ENCODE data around the gene P2RX6.
"Not testable (repeated sequence)": the region's sequence is repeated elsewhere in the genome, so short reads cannot be mapped to it uniquely, and the experiment has no call there.

P2RX6 gene

DNA sequence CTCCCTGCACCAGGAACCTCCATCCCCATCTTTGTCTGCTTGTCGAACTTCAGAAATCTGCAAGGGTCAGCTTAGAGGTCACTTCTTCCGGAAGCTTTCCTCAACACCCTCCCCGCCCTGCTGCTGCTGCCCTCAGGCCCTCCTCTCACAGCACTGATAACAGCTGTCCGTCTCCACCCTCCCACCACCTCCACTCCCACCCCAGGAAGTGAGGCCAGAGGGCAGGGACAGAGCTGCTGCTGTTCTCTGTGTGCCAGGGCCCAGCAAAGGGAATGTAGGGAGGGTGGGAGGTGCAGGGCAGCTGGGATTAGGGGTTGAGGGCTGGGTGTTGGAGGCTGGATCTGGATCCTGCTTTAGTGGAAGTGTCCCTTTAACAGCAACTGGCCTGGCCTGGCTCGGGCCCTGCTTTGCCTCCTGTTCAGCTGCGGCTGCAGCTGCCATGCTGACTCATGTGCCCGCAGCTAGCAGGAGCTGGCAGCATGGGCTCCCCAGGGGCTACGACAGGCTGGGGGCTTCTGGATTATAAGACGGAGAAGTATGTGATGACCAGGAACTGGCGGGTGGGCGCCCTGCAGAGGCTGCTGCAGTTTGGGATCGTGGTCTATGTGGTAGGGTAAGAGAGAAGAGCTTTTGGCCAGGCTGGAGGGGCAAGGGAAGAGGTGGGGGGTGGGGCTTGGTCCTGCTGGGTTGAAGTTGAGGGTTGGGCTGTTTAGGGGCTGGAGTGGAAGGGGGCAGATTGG lies at the start of gene P2RX6:
TSS of gene P2RX6 (plus strand) at position 440 of the 740 bp plus-strand sequence. CDS start at position 450, 10 bp downstream.
- Mint-ChIP-seq H3K27ac (peak within 1 kb of the TSS; percentile 87), H3K27me3 (no peaks in the 10 kb centered on the region)

DNA sequence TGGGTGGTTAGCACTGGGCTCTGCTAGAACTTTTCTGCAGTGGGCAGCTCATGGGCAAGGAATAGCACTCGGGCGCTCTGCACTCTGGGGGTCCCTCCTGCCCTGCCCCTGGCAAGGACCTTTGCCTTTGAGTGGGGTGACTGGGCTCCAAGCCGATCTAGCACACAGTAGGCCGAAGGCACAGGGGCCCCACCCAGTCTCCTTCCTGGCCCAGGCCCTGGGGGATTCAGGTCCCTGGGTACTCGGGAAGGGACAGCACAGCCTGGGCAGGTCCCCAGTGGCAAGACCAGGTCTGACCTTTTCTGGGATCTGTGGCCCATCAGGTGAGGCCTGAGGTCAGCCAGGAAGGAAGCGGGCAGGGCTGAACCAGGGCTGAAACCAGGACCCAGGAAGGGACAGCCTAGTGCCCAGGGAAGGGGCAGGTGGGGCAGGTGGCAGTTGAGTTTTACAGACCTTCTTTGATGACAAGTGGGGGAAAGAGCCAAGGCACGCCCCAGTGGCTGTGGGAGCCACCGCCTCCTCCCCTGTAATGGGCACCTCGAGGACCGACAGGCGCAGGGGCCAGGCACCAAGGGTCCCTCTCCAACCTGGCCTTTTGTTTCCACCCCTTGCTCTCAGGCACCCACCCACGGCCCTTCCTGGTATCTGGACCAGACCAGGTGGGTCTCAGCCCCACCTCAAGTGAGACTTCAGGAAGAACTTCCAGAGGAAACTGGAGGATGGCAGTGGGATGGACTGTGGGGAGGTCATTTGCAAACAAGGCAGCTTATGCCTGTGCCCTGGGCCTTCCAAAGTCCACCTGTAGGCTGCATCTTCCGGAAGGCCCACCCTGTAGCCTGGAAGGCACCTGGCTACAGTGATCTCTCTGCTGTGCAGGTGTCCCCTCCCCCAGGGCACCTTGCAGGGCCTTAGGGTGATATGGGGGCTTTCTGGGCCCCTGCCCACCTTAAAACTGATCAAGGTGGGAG lies 48.8 kb upstream of the P2RX6 start:
- Mint-ChIP-seq H3K9me3 (no peaks in the 10 kb centered on the region), H3K27ac (no peak overlapping the region), H3K27me3 (peaks cover 2% of the 10 kb centered on the region), H3K36me3 (no peaks in the 10 kb centered on the region), H3K4me3 (no peak overlapping the region), H3K4me1 (peaks cover 8% of the 10 kb centered on the region)

More for the DNA sequence above, at the start of gene P2RX6:
- peaks cover 30% of the 10 kb centered on the region for H3K4me1 Mint-ChIP-seq
- no peaks in the 10 kb centered on the region for H3K36me3 Mint-ChIP-seq
- peak within 1 kb of the TSS; percentile 88 for H3K4me3 Mint-ChIP-seq
- no peaks in the 10 kb centered on the region for H3K9me3 Mint-ChIP-seq

DNA sequence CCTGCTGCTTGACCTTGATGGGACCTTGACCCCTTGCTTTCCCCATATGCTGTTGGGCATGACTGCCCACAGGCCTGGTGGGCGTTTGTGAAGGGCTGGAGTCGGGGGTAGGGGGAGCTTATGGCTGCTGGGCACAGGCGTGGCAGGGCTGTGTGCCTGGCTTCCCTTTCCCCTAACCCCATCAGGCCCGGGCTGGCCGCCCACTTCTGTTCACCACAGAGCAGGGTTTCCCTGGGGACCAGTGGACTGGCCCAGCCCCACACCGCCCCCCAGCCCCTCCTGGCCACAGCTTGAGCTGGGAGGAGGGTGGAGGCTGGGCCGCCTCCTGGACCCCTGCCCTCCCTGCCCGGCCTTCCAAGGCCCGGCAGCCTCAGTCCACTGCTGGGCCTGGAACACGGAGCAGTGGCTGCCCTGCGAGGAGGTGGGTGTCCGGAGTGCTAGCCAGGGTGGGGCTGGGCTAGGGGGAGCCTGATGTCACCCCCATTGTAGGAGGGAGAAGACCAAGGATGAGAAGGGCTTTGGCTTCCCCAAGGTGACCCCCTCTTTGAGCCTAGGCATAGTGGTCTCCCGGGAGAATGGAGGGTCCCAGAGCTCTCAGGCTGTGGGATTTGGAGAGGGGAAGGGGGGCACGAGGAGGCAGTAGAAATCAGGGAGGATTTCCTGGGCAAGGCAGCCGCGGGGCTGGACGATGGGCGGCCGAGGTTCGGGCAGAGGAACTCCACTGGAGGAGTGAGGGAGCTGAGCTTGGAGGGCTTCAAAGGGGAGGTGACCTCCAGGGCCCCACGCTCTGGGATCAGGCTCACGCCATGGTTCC lies 47.9 kb upstream of the P2RX6 start, which contains the start of gene AIFM3:
TSS of gene AIFM3 (plus strand) at position 373 of the 814 bp plus-strand sequence. CDS start 690 bp downstream, outside the sequence.
- no peaks in the 10 kb centered on the region for H3K36me3 Mint-ChIP-seq
- peaks cover 8% of the 10 kb centered on the region for H3K4me1 Mint-ChIP-seq
- no peaks in the 10 kb centered on the region for H3K9me3 Mint-ChIP-seq
- no peak within 1 kb of the TSS for H3K27ac Mint-ChIP-seq
- H3K4me3 Mint-ChIP-seq = no peak within 1 kb of the TSS
- H3K27me3 Mint-ChIP-seq = peaks cover 2% of the 10 kb centered on the region

DNA sequence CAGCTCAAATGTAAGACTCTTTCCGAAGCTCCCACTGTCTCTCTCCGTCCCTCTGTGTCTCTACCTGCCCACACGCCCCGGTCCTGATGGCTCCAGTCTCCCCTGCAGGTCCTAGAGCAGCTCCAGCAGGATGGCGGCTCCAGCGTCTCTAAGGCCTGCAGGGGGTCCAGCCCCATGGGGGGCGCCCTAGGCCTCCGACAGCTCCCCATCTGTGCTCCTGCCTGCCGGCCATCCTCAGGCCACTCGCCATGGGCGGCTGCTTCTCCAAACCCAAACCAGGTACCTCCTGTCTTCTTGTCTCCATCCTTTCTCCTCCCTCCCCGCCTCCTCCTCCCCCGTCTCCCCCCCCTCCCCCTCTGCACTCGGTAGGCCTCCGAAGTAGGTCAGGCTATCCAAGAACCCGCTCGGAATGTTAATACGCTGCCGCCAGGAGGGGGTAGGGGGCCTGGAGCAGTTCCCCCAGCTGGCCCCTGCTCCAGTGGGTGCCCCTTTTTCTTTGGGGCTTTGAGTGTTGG lies 47.2 kb upstream of the P2RX6 start:
- Mint-ChIP-seq H3K27me3 (peaks cover 2% of the 10 kb centered on the region), H3K4me3 (no peak overlapping the region), H3K9me3 (no peaks in the 10 kb centered on the region), H3K4me1 (peaks cover 8% of the 10 kb centered on the region), H3K27ac (no peak overlapping the region), H3K36me3 (no peaks in the 10 kb centered on the region)

DNA sequence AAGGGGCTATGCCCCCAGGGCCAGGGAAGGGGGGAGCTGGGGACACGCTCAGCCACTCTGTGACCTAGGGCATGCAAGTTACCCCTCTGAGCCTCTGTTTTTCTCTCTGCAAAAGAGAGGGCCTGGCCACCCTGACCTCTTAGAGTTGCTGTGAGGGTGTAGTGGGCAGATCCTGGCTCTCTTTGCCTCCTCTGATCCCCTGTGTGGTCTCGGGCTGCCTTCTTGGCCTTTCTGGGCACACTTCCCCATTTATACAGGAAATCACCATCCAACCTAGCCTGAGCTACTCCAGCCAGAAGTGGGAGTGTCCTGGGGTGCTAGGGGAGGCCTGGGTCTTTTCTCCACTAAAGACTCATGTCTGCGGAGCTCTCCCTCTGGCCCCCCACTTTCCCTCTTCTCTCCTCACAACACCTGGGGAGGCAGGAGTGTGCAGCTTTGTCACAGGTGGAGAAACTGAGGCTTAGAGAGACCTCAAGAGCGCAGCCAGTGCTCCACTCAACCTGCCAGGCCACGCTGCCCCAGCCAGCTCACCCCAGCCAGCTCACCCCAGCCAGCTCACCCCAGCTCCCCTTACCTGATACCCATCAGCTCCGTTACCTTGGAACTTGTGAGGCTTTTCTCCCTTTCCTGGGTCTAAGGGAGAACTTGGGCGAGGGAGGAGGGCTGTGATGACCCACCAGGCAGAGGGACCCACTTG lies 46.5 kb upstream of the P2RX6 start:
- Mint-ChIP-seq H3K4me3 (no peak overlapping the region), H3K27ac (no peak overlapping the region), H3K9me3 (no peaks in the 10 kb centered on the region), H3K36me3 (no peaks in the 10 kb centered on the region), H3K4me1 (peaks cover 8% of the 10 kb centered on the region), H3K27me3 (peaks cover 2% of the 10 kb centered on the region)

DNA sequence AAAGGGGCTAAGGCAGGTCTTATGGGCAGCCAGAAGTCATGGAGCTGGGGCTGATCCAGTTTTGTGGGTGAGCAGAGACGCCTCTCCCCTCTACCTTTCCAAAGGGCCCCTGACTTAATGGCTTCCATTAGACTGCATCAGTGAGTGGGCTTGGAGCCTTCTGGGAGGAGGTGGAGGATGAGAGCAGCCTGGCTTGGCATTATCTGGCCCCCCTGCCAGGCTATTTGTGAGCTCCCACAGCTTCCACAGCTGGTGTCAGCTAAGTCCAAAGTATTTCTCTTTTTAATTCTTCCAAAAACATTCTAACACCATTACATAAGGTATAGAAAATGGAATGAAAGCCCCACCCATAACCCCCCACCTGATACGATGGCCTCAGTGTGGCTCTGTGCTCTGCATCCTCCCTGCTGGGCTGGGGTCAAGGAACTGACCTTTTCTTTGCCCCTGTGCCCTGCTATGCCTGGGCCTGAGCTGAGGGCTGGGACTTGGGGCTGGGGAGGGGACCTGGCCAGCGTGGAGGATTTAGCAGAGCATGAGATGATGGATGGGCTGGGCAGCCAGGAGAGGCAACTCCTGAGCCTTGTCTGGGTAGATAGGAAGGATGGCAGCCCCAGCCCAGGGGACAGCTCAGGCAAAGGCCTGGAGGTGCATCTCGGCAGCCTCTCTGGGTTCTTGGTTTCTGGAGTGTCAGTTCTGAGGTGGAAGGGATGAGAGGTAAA lies 43.9 kb upstream of the P2RX6 start:
- Mint-ChIP-seq H3K9me3 (no peaks in the 10 kb centered on the region), H3K27ac (no peak overlapping the region), H3K36me3 (no peaks in the 10 kb centered on the region), H3K27me3 (no peaks in the 10 kb centered on the region), H3K4me3 (no peak overlapping the region), H3K4me1 (no peaks in the 10 kb centered on the region)

DNA sequence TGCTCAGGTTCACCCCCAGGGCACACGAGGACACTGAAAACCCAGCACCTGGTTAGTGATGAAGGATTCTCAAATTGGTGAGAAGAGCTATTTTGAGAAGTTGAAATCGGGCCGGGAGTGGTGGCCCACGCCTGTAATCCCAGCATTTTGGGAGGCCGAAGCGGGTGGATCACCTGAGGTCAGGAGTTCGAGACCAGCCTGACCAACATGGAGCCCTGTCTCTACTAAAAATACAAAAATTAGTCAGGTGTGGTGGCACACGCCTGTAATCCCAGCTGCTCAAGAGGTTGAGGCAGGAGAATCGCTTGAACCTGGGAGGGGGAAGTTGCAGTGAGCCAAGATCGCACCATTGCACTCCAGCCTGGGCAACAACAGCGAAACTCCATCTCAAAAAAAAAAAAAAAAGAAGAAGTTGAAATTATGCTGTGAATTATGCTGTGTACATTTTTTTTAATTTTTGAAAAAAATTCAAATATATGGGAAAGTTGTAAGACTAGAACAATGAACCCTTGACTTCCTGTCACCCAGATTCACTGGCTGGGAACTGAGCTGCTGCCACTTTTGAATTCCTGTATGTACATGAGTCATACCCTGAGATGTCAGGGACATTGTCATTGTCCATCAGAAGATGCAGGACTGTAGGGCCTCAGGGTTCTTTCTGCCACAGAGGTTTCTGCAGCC lies 42.8 kb upstream of the P2RX6 start:
- not testable (repeated sequence) for H3K27me3 Mint-ChIP-seq, H3K27ac Mint-ChIP-seq, H3K4me3 Mint-ChIP-seq, H3K9me3 Mint-ChIP-seq, H3K4me1 Mint-ChIP-seq, H3K36me3 Mint-ChIP-seq

DNA sequence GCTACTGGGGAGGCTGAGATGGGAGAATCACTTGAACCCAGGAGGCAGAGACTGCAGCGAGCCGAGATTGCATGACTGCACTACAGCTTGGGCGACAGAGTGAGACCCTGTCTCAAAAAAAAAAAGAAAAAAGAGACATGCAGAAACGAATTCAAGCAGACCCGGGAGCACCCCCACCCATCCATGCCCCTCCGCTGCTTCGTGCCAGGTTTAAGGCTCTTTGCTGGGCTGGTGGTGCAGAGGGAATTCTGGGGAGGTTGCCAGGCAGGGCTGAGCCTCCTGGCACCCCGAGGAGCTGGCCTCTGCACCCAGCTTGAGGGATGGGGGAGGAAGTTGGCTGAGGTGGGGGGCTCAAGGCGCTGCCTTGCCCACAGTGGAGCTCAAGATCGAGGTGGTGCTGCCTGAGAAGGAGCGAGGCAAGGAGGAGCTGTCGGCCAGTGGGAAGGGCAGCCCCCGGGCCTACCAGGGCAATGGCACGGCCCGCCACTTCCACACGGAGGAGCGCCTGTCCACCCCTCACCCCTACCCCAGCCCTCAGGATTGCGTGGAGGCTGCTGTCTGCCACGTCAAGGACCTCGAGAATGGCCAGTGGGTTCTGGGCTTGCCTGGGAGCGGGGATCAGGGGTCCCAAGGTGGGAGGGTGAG lies 41.9 kb upstream of the P2RX6 start:
- Mint-ChIP-seq H3K9me3 (no peaks in the 10 kb centered on the region), H3K4me3 (no peak overlapping the region), H3K27ac (no peak overlapping the region)

DNA sequence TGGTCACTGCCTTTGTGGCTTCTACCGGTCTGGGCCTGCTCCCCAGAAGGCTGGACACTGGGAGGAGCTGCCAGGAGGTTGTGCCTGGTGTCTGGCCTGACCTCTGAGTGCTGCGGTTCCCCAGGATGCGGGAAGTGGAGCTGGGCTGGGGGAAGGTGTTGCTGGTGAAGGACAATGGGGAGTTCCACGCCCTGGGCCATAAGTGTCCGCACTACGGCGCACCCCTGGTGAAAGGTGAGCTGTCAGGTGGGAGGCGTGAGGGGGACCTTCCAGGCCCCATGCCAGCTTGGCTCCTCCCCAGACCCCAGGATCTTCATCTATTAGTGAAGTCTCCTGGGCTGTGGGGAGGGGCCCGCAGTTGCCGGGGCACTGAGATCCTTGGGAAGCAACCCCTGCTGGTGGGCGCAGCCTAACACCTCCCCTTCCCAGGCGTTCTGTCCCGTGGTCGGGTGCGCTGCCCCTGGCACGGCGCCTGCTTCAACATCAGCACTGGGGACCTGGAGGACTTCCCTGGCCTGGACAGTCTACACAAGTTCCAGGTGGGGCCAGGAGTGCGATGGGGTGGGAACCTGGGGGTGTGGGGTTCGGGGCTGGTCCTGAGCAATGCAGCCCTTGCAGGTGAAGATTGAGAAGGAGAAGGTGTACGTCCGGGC lies 41.2 kb upstream of the P2RX6 start:
- Mint-ChIP-seq H3K36me3 (no peaks in the 10 kb centered on the region), H3K27me3 (no peaks in the 10 kb centered on the region), H3K4me3 (no peak overlapping the region), H3K9me3 (no peaks in the 10 kb centered on the region), H3K4me1 (peaks cover under 1% of the 10 kb centered on the region), H3K27ac (no peak overlapping the region)

More for the DNA sequence above, 41.9 kb upstream of the P2RX6 start:
- H3K36me3 Mint-ChIP-seq = no peaks in the 10 kb centered on the region
- H3K27me3 Mint-ChIP-seq = no peaks in the 10 kb centered on the region
- no peaks in the 10 kb centered on the region for H3K4me1 Mint-ChIP-seq

DNA sequence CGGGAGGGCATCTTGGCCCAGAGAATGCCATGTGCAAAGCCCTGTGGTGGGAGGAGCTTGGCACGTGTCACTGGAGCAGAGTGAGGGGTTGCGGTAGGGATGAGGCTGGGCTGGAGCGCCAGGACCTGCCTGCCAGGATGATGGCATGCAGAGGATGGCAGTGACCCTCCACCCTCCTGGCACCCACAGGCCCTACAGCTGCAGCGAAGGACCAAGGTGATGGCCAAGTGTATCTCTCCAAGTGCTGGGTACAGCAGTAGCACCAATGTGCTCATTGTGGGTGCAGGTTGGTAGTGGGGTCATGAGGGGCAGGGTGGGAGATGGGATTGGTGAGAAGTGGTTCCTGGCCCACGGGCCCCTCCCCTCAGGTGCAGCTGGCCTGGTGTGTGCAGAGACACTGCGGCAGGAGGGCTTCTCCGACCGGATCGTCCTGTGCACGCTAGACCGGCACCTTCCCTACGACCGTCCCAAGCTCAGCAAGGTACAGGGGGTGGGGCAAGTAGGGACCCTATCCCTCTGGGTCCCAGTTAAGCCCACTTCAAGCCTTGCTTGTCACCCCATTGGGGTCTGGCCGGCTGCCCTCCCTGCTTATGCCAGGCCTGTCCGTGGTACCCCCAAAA lies 40.5 kb upstream of the P2RX6 start:
- Mint-ChIP-seq H3K9me3 (no peaks in the 10 kb centered on the region), H3K36me3 (no peaks in the 10 kb centered on the region), H3K27ac (no peak overlapping the region), H3K27me3 (no peaks in the 10 kb centered on the region), H3K4me3 (no peak overlapping the region), H3K4me1 (peaks cover 7% of the 10 kb centered on the region)

DNA sequence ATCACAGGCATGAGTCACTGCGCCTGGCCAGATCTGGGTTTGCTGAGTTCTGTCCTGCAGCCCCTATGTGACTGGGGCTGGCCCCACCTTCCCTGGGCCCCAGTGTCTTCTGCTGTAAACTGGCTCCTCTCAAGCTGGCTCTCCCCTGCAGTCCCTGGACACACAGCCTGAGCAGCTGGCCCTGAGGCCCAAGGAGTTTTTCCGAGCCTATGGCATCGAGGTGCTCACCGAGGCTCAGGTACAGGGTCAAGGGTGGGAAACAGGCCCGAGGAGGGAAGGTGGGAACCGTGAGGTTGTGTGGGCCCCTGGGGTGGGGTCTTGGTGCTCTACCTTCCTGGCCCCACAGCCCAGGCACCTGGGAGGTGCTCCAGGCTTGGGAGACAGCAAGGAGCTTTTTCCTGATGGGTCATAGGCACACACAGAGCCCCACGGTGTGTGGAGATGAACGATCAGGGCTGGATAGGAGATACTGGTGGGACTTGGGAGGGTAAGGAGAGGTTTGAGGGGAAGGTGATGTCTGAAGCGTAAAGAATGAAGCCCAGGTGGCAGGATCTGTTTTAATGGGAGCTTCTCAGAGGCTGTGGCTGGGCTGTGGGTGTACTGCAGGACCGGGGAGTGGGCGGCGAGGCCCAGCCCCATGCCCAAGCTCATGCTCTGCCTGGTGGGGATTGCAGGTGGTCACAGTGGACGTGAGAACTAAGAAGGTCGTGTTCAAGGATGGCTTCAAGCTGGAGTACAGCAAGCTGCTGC lies 39.2 kb upstream of the P2RX6 start:
- Mint-ChIP-seq H3K36me3 (no peaks in the 10 kb centered on the region), H3K9me3 (no peaks in the 10 kb centered on the region), H3K27me3 (no peaks in the 10 kb centered on the region), H3K4me1 (peaks cover 19% of the 10 kb centered on the region), H3K27ac (no peak overlapping the region), H3K4me3 (no peak overlapping the region)

DNA sequence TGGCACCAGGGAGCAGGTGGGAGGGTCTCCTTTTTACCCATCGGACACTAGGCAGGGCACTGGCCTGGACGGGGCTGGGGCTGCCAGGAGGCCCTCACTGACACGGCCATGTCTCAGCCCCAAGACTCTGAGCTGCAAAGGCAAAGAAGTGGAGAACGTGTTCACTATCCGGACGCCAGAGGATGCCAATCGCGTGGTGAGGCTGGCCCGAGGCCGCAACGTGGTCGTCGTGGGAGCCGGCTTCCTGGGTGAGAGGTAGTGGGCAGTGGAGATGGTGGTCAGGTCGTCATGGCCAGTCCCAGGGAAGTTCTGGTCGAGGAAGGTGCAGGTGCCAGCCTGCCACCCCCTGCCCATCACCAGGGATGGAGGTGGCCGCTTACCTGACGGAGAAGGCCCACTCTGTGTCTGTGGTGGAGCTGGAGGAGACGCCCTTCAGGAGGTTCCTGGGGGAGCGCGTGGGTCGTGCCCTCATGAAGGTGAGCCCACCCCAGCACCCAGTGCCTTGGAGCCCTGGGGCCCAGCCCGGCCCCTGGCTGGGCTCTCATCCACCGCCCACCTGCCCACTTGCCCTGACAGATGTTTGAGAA lies 38.6 kb upstream of the P2RX6 start:
- Mint-ChIP-seq H3K4me1 (peaks cover 24% of the 10 kb centered on the region), H3K36me3 (no peaks in the 10 kb centered on the region), H3K27ac (no peak overlapping the region), H3K9me3 (no peaks in the 10 kb centered on the region), H3K27me3 (no peaks in the 10 kb centered on the region), H3K4me3 (no peak overlapping the region)

Data from activated naive CD4-positive, alpha-beta T cell treated with anti-CD3 and anti-CD28 coated beads, Interleukin-2, amount 50 U/mL, for 24 hours (primary cell).